Measurements from ENCODE around the gene RABL3. TPM values are rescaled to one million over a fixed set of nuclear protein-coding genes. Genes with fewer than 3 reads are reported as not detected.

The RABL3 gene
- polyA plus RNA-seq, 1 experiment: 2.6 TPM

DNA sequence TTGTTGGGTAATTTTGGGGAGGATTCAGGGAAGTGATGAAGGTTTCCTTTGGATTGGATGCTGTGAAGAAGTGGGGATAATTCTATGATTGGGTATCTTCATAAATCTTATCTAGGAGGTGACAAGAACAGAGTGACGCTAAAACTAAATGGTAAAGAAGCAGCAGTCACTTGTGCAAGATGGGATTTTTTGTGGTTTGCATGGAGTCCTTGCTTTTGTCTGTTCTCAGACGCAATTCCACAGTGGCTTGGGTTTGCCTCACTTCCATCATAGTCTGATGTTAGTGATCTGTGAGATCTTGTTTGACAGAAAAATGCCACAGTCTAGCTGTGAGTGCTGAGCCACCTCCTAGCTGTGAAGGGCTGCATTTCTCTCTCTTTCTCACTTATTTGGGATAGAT lies 27.1 kb upstream of the RABL3 start:
- Histone ChIP-seq H3K4me3 (ENCODE audit: low read depth, low read length) (no peak overlapping the region), H3K27me3 (ENCODE audit: control insufficient read depth, insufficient read depth, low read length) (no peaks in the 10 kb centered on the region), H3K36me3 (ENCODE audit: control insufficient read depth, insufficient read depth, low read length) (no peaks in the 10 kb centered on the region; the same call in 1 of the 2 replicates)
- POLR2A ChIA-PET: interaction anchor here (0.5 kb wide), 1 partner anchor 173 kb away, joined by 4 read pairs; the partner anchor contains the start of gene NDUFB4
- DNase-seq (ENCODE audit: low read depth): no peak
- CTCF ChIA-PET: no interaction called here
- TF ChIP-seq CTCF (IDR thresholded peaks at IDR 0.05; ENCODE audit: insufficient read depth, low read depth, low read length): no peak

GRCh38 chr3:120767106-120767505 lies 24.8 kb upstream of the RABL3 start:
- CTCF ChIA-PET: interaction anchor here (0.8 to 1.4 kb wide), 3 partner anchors 28 to 200 kb away, joined by 3 to 5 read pairs (median 3); no protein-coding TSS in a partner anchor
- no peak for DNase-seq (ENCODE audit: low read depth)
- POLR2A ChIA-PET: no interaction called here
- Histone ChIP-seq H3K4me3 (ENCODE audit: low read depth, low read length) (no peak overlapping the region), H3K27me3 (ENCODE audit: control insufficient read depth, insufficient read depth, low read length) (no peaks in the 10 kb centered on the region), H3K36me3 (ENCODE audit: control insufficient read depth, insufficient read depth, low read length) (no peaks in the 10 kb centered on the region; the same call in 1 of the 2 replicates)
- TF ChIP-seq CTCF (IDR thresholded peaks at IDR 0.05; ENCODE audit: insufficient read depth, low read depth, low read length): no peak

GRCh38 chr3:120766576-120766975 lies 24.3 kb upstream of the RABL3 start:
- Histone ChIP-seq H3K4me3 (ENCODE audit: low read depth, low read length) (no peak overlapping the region), H3K27me3 (ENCODE audit: control insufficient read depth, insufficient read depth, low read length) (no peaks in the 10 kb centered on the region), H3K36me3 (ENCODE audit: control insufficient read depth, insufficient read depth, low read length) (no peaks in the 10 kb centered on the region; the same call in 1 of the 2 replicates)
- DNase-seq (ENCODE audit: low read depth): no peak
- ChIA-PET CTCF (interaction anchor here (1.4 to 1.5 kb wide), 3 partner anchors 26 to 152 kb away, joined by 3 to 7 read pairs (median 3); no protein-coding TSS in a partner anchor), POLR2A (no interaction called here)
- TF ChIP-seq CTCF (IDR thresholded peaks at IDR 0.05; ENCODE audit: insufficient read depth, low read depth, low read length): no peak

GRCh38 chr3:120765830-120766493 lies 23.6 kb upstream of the RABL3 start:
- no peaks in the 10 kb centered on the region for H3K27me3 ChIP-seq (ENCODE audit: control insufficient read depth, insufficient read depth, low read length)
- no peaks in the 10 kb centered on the region; the same call in 1 of the 2 replicates for H3K36me3 ChIP-seq (ENCODE audit: control insufficient read depth, insufficient read depth, low read length)
- no peak for DNase-seq (ENCODE audit: low read depth)
- ChIA-PET POLR2A (no interaction called here), CTCF (interaction anchor here (0.7 to 1.5 kb wide), 6 partner anchors 9 to 207 kb away, joined by 3 to 7 read pairs (median 3); no protein-coding TSS in a partner anchor)
- TF ChIP-seq CTCF (IDR thresholded peaks at IDR 0.05; ENCODE audit: insufficient read depth, low read depth, low read length): no peak
- H3K4me3 ChIP-seq (ENCODE audit: low read depth, low read length): no peak overlapping the region

DNA sequence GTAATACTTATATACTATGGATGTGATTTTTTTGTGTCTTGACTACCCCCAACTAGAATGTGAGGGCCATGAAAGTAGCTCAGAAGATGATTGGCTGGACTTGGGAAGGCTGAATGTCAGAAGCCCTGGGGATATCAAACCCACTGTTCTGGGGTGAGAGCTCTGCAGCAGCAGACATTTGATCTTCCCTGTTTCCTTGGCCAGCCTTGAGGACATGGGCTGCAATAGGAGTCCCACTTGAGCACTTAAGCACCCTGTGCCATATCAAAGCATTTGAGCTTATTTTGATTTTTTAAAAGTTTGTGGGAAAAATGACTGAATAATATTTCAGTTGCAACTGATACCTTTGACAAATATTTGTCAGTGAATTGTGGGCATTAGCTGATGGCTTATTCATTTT lies 21.9 kb upstream of the RABL3 start:
- ChIA-PET POLR2A (no interaction called here), CTCF (no interaction called here)
- DNase-seq (ENCODE audit: low read depth): no peak
- no peak for TF ChIP-seq CTCF (IDR thresholded peaks at IDR 0.05; ENCODE audit: insufficient read depth, low read depth, low read length)
- Histone ChIP-seq H3K36me3 (ENCODE audit: control insufficient read depth, insufficient read depth, low read length) (no peaks in the 10 kb centered on the region), H3K4me3 (ENCODE audit: low read depth, low read length) (no peak overlapping the region), H3K27me3 (ENCODE audit: control insufficient read depth, insufficient read depth, low read length) (no peaks in the 10 kb centered on the region)

Measured in BJ (cell line).